ENCODE results near the gene WDR33. TPM values are rescaled to one million over a fixed set of nuclear protein-coding genes. Genes with fewer than 3 reads are reported as not detected.

The WDR33 gene
- total RNA-seq, 1 donor from 2014 or later, result 23.5 TPM

DNA sequence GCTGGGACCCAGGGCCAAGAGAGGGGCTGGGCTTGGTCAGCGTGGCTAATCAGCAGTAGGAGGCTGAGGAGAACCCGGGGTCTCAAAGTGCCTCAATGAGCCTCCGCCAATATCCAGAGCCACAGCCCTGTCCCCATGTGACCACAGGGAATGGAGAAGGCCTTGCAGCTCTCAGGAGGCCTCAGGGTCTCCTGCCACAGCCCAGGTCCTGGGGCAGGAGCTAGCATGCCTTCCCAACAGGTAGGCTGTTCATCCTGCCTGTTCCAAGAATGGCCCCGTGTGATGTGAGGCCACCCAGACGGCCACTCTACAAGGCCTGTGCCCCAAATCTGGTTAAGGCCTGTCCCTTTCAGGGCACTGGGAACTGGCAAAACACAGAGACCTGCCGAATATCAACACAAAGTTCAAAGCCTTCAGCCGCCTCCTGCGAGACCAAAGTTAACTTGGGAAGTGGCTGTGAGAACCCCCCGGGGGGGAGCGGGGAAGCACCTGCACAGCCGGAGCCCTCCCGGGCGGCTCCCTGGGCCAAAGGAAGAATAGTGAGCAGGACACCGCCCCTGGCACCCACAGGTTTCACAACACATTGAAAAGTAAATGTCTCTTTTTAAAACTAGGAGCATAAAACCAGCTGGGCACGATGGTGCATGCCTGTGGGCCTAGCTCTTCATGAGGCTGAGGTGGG lies 131.2 kb downstream of the WDR33 start:
- no peak for DNase-seq (ENCODE audit: low read depth)
- Histone ChIP-seq H3K27me3 (ENCODE audit: control insufficient read depth, insufficient read depth, low read length) (peaks cover 30% of the 10 kb centered on the region), H3K36me3 (ENCODE audit: control insufficient read depth, insufficient read depth, low read length) (no peaks in the 10 kb centered on the region), H3K4me3 (ENCODE audit: low read depth, low read length) (no peak overlapping the region)
- TF ChIP-seq, protein P1, sequence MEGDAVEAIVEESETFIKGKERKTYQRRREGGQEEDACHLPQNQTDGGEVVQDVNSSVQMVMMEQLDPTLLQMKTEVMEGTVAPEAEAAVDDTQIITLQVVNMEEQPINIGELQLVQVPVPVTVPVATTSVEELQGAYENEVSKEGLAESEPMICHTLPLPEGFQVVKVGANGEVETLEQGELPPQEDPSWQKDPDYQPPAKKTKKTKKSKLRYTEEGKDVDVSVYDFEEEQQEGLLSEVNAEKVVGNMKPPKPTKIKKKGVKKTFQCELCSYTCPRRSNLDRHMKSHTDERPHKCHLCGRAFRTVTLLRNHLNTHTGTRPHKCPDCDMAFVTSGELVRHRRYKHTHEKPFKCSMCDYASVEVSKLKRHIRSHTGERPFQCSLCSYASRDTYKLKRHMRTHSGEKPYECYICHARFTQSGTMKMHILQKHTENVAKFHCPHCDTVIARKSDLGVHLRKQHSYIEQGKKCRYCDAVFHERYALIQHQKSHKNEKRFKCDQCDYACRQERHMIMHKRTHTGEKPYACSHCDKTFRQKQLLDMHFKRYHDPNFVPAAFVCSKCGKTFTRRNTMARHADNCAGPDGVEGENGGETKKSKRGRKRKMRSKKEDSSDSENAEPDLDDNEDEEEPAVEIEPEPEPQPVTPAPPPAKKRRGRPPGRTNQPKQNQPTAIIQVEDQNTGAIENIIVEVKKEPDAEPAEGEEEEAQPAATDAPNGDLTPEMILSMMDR (IDR thresholded peaks at IDR 0.05; ENCODE audit: insufficient read depth, low read length, poor library complexity, severe bottlenecking), result no peak

DNA sequence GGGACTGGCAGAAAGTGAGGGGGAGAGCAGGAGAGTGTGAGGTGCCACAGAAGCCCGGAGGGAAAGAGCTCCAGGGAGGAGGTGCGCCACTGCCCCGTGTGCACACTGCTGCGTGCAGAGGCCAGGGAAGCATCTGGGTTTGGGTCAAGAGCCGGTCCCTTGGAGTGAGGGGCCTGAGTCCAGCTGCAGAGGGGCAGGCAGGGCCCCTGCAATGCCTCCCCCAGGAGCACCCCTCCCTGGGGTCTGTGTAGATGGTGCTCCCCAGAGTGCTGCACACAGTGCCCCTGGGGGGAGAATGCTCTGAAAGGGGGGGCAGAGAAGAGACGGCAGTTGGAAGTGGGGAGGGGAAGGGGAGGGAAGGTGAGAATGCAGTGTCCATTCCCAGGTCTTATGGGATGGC lies 132.0 kb downstream of the WDR33 start:
- no peak overlapping the region for H3K4me3 ChIP-seq (ENCODE audit: low read depth, low read length)
- TF ChIP-seq, protein P1 (IDR thresholded peaks at IDR 0.05; ENCODE audit: insufficient read depth, low read length, poor library complexity, severe bottlenecking), result no peak
- no peak for DNase-seq (ENCODE audit: low read depth)
- peaks cover 37% of the 10 kb centered on the region for H3K27me3 ChIP-seq (ENCODE audit: control insufficient read depth, insufficient read depth, low read length)
- no peaks in the 10 kb centered on the region for H3K36me3 ChIP-seq (ENCODE audit: control insufficient read depth, insufficient read depth, low read length)

DNA sequence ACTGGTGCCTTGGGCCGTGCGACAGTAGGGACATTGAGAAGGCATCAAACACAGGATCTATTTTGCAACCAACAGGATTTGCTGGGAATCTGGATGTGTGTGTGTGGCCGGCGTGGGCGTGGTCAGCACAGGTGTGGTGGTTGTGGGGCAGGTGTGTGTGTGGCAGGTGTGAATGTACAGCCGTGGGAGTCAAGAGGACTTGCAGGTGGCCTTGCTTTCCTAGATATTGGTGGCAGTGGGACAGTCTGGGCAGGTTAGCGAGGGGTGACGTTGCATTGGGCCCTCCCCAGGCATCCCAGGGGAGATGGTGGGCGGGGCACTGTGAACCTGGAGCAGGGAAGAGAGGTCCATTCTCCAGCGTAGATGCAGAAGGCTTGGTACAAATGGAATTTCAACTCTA lies 132.4 kb downstream of the WDR33 start:
- DNase-seq (ENCODE audit: low read depth), result no peak
- TF ChIP-seq, protein P1 (IDR thresholded peaks at IDR 0.05; ENCODE audit: insufficient read depth, low read length, poor library complexity, severe bottlenecking), result no peak
- H3K4me3 ChIP-seq (ENCODE audit: low read depth, low read length), result no peak overlapping the region
- no peaks in the 10 kb centered on the region for H3K36me3 ChIP-seq (ENCODE audit: control insufficient read depth, insufficient read depth, low read length)
- peaks cover 37% of the 10 kb centered on the region for H3K27me3 ChIP-seq (ENCODE audit: control insufficient read depth, insufficient read depth, low read length)

DNA sequence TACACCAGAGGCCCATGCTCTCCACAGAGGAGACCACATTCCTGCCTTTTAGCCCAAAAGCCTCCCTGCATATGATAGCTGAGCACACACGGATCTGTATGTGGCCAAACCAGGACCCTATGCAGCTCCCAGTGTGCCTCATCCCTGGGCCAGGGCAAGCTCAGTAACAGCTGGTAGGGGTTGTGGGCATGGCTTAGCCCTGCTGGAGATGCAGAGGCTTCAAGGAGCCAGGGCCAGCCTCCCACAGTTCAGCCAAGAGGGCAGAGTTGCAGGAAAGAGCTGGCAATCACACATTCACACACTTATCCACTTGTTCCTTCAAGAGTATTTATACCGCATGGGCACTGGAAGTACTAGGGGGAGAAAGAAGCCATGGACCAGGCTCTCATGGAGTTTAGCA lies 134.1 kb downstream of the WDR33 start:
- Histone ChIP-seq H3K36me3 (ENCODE audit: control insufficient read depth, insufficient read depth, low read length) (no peaks in the 10 kb centered on the region), H3K4me3 (ENCODE audit: low read depth, low read length) (no peak overlapping the region), H3K27me3 (ENCODE audit: control insufficient read depth, insufficient read depth, low read length) (peaks cover 37% of the 10 kb centered on the region)
- TF ChIP-seq, protein P1 (IDR thresholded peaks at IDR 0.05; ENCODE audit: insufficient read depth, low read length, poor library complexity, severe bottlenecking), result no peak
- DNase-seq (ENCODE audit: low read depth), result no peak

DNA sequence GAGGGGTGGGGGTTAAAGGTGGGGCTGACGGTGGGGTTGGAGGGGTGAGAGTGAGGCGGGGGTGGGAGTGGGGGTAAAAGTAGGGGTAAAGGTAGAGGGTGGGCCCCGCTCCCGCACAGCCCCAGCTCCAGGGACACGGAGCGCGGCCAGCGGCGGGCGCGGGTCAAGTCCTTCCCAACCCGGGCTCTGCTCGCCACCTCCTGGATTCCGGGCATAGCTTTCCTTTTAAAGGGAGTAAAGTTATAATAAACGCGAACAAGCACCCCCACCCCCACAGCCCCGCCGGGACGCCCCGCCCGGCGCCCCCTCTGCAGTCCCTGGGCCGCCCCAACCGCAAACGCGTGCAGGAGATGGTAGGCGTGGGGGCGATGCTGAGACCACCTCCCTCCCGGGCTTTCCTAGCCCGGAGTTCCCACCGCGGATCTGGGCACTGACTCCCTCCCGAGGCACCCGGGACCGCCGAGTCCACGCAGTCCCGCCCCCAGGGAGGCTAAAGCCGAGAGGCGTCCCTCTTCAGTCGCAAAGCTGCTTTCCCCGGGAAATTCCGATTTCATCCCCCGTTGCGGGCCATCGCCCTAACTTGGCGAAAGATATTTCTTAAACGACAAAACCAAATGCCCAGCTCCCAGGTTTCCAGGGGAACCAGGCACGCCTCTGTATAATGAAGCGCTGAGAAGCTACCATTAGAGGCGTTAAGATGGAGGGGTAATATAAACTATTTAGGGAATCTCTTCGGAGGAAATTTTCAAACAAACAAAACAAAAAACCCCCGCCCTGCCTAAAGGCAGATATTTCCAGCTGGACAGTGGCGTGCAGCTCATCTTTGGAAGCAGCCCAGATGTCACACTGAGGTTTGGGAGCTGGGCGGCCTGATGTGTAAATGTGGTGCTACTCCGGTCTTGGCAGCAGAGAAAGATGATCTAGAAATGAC lies 135.4 kb downstream of the WDR33 start, which contains the start of gene LIMS2:
TSS of gene LIMS2 (minus strand) at position 200 of the 931 bp plus-strand sequence. CDS start 506 bp downstream, outside the sequence.
- TF ChIP-seq, protein P1 (IDR thresholded peaks at IDR 0.05; ENCODE audit: insufficient read depth, low read length, poor library complexity, severe bottlenecking), result peak; percentile 30
- Histone ChIP-seq H3K27me3 (ENCODE audit: control insufficient read depth, insufficient read depth, low read length) (peaks cover 32% of the 10 kb centered on the region), H3K36me3 (ENCODE audit: control insufficient read depth, insufficient read depth, low read length) (no peaks in the 10 kb centered on the region)

More for the DNA sequence above, 135.4 kb downstream of the WDR33 start, which contains the start of gene LIMS2:
- H3K4me3 ChIP-seq (ENCODE audit: low read depth, low read length), result peak within 1 kb of the TSS; percentile 42
- DNase-seq (ENCODE audit: low read depth), result no peak
